SK-N-MC (cell line): ENCODE results near the gene PARM1.

Source experiments
- EZH2 ChIP-seq: fragments of 200-600 bp; sonication (generic); IDR thresholded peaks from one replicate; pipeline ENCODE4 v1.6.1; 2017; ENCODE audit warnings: antibody characterized with exemption
- POLR2AphosphoS5 ChIP-seq: IDR thresholded peaks from 2 replicates; pipeline ENCODE4 v1.6.1; 2012; ENCODE audit warnings: mild to moderate bottlenecking, low read depth, low read length, borderline replicate concordance

DNA sequence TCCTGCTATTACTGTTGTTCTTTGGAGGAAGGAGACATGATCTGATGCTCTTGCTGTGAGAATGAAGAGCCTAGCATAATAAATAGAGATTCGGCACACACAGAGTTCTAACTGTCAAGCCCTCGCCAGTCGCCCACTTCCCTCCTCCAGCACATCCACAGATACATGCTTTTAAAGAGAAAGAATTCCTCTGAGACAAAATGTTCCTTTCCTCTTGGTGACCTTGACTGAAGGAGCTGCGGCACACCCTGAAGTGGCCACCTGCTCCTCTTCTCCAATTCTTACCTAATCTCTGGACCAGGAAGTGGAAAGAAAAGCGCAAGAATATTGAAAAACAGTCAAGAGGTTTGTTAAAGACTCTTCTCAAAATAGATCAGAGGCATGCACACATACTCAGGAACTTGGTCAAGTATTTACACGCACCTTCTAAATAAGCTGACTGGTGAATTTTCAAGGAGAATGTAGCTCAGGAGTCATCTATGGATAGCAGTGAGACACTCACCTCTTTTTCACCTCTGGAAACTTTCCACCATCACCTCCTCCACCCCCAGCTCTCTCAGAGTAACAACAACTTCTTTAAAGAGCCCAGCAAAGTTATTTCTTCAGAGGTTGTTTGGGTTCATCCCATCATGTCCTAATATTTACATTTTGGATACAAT, 95.4 kb downstream of the PARM1 start:
- no peak for TF ChIP-seq POLR2AphosphoS5
- TF ChIP-seq EZH2 = no peak
